Measurements from ENCODE around the gene DDX47.

DNA sequence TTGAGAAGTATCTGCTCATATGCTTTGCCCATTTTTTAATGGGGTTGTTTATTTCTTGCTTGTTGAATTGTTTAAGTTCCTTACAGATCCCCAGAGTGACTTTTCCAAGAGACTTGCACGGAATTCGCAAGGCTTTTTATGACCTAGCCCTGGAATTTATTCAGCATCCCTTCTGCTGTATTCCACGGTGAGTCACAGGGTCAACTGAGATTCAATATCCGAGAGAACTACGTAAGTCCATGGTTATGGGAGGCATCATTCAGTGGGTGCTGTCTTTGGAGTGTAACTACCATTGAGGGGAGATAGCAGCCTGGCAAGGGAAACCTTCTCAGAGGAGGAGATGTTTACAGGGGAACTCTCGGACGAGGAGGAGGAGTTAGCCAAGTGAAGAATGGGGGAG is 57.3 kb downstream of the DDX47 start:
- TF ChIP-seq POLR2A (IDR thresholded peaks at IDR 0.05) = no peak
- TF ChIP-seq, protein P1, sequence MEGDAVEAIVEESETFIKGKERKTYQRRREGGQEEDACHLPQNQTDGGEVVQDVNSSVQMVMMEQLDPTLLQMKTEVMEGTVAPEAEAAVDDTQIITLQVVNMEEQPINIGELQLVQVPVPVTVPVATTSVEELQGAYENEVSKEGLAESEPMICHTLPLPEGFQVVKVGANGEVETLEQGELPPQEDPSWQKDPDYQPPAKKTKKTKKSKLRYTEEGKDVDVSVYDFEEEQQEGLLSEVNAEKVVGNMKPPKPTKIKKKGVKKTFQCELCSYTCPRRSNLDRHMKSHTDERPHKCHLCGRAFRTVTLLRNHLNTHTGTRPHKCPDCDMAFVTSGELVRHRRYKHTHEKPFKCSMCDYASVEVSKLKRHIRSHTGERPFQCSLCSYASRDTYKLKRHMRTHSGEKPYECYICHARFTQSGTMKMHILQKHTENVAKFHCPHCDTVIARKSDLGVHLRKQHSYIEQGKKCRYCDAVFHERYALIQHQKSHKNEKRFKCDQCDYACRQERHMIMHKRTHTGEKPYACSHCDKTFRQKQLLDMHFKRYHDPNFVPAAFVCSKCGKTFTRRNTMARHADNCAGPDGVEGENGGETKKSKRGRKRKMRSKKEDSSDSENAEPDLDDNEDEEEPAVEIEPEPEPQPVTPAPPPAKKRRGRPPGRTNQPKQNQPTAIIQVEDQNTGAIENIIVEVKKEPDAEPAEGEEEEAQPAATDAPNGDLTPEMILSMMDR (IDR thresholded peaks at IDR 0.05) = no peak
